HG02763 (cell line): Measurements from ENCODE around the gene NGFR.

ENCODE experiments used
- ATAC-seq: cut with Tn5 transposase; IDR thresholded peaks from one replicate; pipeline ENCODE4 v1.9.1; 2021; ENCODE audit warnings: mild to moderate bottlenecking, moderate library complexity; ENCODE audit not compliant: unreplicated experiment

Gene NGFR

DNA sequence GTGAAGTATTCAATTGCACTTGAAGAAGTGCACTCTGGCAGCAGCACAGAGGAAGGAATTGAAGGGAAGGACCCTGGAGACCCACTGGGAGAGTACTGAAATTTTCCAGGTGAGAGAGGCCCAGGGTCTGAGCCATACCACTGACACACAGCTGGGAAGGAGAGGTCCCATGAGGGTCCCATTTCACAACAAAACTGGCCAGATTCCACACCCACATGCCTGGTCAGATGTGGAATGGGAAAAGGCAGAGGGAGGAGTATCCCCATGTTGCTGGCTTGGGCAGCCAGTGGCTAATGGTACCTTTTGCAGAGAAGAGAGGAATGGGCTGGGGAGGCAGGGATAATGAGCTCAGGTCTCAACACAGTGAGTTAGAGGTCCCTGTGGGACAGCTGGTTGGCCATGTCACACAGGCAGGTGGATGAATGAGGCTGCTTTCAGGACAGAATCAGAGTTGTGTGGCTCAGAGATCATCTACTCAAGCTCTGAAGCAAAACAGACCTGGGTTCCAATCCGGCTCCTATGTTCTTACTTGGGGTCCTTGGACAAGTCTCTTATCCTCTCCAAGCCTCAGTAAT lies 26.2 kb upstream of the NGFR start:
- no peak for ATAC-seq

DNA sequence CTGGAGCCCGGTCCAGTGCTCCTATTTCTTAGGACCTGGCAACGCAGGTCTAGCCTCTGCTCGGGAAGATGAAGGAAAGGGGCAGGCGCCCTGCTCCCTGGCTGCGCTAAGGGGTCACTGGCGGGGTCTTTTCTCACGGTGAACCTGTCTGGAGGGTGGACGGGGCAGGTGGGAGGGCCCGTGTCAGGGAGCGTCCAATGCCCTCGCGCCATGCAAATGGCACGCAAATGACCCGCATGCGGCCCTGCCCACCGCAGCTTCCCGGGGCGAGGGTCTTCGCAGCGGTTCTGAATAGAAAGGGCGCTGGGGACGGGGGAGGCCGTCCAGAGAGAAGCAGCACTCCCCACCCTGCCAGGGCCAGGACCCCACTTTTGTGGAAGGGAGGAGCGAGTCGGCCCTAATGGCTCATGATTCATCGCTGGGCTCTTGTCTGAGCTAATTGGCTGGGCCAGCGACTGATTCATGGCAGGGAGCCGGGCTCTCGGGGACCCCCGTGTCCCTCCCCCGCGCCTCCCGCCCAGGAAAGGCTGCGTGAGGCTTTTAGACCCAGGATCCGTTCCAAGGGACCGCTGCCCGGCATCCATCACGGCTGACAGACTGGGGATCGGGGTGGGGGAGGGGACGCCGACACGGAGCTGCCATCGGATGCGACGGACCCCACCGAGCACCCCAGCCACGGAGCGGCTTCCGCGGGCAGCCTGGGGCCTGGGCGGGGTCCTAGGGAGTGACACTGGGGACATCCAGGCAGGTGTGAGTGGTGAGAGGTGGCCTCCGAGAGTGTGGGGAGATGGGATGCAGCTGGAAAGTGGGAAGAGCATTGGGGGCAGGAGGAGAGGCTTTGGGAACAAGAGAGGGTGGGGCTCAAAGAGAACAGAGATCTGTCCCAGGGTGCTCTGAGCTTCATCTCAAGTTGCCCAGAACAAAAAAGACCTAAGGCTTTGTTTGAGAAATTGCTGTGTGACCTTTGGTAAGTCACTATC lies 25.0 kb upstream of the NGFR start:
- ATAC-seq, result no peak

- ATAC-seq, result no peak
Measured at GRCh38 chr17:49471089-49471683, 23.9 kb upstream of the NGFR start.

GRCh38 chr17:49471769-49472168 lies 23.3 kb upstream of the NGFR start:
- no peak for ATAC-seq

- ATAC-seq, result no peak
Measured at GRCh38 chr17:49472527-49472926, 22.6 kb upstream of the NGFR start.

GRCh38 chr17:49473900-49474751 lies 21.0 kb upstream of the NGFR start:
- no peak for ATAC-seq

DNA sequence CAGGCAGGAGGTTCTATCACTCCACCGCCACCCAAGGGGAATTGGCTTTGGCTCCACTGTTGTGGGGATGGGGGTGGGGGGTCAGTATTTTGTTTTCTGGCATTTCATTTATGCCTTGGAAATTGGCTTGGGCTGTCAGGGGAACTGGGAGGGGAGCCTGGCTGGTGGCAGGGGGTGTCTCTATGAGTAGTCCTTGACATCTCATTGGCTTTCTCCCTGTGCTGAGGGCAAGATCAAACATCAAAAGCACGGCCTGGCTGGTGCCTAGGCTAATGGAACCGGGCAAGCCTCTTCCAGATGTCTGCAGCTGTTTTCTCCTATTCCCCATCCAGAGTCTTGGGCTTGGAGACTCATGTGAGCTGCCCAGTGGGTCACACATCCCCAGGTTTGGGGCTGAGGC lies 17.4 kb upstream of the NGFR start:
- no peak for ATAC-seq

- no peak for ATAC-seq
Measured at GRCh38 chr17:49480836-49481615, 14.1 kb upstream of the NGFR start.

DNA sequence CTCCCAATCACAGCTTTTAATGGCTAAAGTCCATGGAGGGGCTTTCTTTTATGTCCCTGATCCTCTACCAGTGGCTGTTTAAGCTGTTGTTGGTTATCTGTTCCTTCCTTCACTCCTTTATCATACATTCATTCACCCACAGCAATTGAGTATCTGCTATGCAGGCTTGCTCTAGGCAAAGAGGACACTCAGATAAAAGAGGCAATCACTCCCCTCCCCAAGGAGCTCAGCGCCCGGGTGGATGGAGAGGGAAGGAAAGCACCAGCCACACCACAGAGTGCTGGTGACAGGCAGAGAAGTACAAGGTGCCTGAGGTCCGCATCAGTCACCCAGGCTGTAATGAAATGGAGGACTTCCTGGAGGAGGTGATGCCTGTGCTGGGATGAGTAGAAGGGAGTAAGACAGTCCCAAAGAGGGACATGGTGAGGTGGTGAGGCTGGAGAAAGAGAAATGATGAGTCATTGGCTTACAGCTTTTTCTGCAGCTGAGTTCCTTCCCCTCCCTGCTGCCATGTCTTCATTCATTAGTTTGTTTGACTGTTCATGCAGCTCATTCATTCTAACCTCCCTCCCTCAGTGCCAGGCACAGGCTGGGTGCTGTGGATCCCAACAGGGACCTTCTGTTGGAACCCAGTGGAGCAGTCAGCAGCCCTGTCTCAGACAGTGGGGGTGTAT lies 12.8 kb upstream of the NGFR start:
- no peak for ATAC-seq

DNA sequence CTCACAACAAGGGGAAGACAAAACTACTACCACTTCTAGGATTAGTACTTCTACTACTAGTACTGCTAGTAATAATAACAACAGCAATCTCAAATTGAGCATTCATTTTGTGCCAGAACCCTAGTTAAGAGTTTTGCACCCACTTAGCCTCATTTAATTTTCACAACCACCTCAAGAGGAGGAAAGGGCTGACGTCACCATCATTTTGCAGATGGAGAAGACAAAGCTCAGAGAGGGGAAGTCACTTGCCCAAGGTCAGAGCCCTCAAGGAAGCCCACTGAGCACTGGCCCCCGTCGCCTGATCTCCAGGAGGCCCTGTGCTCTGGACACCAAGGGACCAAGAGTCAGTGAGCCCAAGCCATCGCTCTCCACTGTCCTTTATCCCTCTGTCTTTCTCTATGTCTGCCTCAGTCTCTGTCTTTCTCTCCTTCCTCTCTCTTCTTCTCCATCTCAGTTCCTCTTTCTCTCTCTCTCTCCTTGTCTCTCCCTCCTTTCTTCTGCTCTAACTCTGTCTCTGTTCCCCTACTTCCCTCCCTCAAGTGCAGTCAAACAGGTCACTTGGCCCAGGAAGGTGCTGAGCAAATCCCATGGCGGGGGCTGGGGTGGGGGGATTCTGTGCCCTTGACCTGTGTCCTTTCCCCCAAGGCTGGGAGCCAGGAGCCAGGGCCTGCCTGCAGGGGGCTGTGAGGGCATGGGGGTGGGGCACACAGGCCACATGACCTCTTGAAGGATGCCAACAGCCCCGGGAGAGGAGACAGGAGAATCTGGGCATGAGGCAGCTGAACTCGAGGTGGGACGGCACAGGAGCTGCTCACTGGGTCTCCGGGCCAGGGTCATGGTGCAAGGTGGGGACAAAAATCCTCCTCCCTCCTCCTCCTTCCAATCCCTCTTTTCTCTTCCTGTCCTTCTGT lies 11.2 kb upstream of the NGFR start:
- ATAC-seq, result no peak

- ATAC-seq, result no peak
Measured at GRCh38 chr17:49484588-49484987, 10.5 kb upstream of the NGFR start.

DNA sequence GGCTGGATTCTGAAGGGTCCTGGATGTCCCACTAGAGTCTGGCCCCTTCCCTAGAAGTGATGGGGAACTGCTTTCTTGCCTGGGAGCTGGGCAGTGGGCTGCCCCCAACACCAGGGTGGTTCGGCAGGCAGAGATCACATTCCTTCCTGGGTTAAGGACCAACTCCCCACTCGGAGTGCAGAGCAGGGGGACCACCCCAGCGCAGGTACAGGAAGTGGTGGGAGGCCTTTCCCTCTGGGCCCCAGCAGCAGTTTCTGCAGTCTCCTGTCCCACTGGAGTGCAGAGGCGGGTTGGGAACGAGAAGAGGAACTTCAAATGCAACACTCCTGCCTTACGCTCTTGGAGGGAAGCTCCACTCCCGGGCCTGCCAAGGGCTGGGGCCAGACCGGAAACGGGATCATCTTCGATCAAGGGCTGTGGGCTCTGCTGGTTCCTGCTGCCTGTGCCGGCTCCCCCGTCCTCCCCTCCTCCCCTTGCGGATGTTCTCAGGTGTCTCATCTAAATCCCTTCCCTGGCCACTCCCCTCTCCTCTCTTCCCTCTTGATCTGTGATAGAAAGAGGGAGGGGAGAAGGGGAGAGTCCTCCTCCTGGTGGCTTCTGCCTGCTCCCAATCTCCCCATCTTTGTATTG lies 9.0 kb upstream of the NGFR start:
- no peak for ATAC-seq

- ATAC-seq, result no peak
Measured at GRCh38 chr17:49487183-49487582, 7.9 kb upstream of the NGFR start.

- no peak for ATAC-seq
Measured at GRCh38 chr17:49488612-49489011, 6.5 kb upstream of the NGFR start.

DNA sequence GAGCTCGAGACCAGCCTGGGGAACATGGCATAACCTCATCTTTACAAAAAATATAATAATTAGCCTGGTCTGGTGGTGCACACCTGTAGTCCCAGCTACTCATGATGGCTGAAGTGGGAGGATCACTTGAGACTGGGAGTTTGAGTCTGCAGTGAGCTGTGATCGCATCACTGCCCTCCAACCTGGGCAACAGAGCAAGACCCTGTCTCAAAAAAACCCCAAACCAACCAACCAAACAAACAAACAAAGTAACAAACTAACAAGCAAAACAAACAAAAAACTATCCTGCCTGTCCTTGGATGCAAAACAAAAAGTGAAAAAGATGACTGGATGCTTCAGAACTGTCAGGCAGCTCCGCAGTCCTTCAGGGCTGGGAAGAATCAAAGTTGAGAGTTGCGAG lies 5.7 kb upstream of the NGFR start:
- no peak for ATAC-seq

- no peak for ATAC-seq
Measured at GRCh38 chr17:49490276-49490675, 4.8 kb upstream of the NGFR start.

- no peak for ATAC-seq
Measured at GRCh38 chr17:49491192-49491769, 3.8 kb upstream of the NGFR start.
